HUES64 (cell line): Measurements from ENCODE around the gene TACC2.

Experiments used
- H3K27ac ChIP-seq: 2 replicates; pipeline ENCODE4 v1.7.0; 2013; ENCODE audit warnings: low read depth, low read length, inconsistent platforms
- H3K27me3 ChIP-seq: 2 replicates; pipeline ENCODE4 v1.6.1; 2013; ENCODE audit warnings: mild to moderate bottlenecking, low read length; ENCODE audit not compliant: insufficient read depth
- H3K36me3 ChIP-seq: 2 replicates; pipeline ENCODE4 v1.6.1; 2013; ENCODE audit warnings: mild to moderate bottlenecking, low read length; ENCODE audit not compliant: insufficient read depth
- H3K4me1 ChIP-seq: 2 replicates; pipeline ENCODE4 v1.6.1; 2013; ENCODE audit warnings: mild to moderate bottlenecking, low read length, moderate library complexity; ENCODE audit not compliant: insufficient read depth
- H3K4me3 ChIP-seq: 2 replicates; pipeline ENCODE4 v1.5.1; 2013; ENCODE audit warnings: mild to moderate bottlenecking, low read length, moderate library complexity
- H3K9ac ChIP-seq: 2 replicates; pipeline ENCODE4 v1.6.1; 2013; ENCODE audit warnings: mild to moderate bottlenecking, low read depth, low read length
- H3K9me3 ChIP-seq: 2 replicates; pipeline ENCODE4 v1.6.1; 2013; ENCODE audit warnings: low read depth, low read length; ENCODE audit not compliant: insufficient read depth
- WGBS: fragments of 150-250, 120-280 bp; methylation state at CpG from one replicate; pipeline ENCODE4 v1.1.7; 2013; ENCODE audit warnings: missing lambda C conversion rate; 5-methylcytosine and 5-hydroxymethylcytosine counted together

Gene TACC2

DNA sequence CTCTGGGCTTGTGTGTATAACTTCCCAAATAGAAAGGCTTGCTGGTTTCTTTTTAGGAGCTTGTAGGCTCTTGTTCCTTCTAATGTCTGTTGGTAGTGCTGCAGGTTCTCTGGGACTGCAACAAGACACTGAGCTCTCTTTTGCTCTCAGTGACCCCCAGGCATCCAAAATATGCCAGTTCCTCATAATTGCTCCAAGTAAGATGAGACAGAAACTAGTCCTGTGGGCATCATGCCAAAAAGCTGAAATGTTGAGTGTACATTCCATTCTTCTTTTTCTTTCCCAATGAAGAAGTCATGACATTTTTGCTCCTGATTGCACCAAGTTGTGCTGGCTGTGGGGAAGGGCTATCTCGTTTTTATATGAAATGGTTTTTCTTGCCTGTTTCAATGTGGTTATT is 275.0 kb downstream of the TACC2 start:
- Histone ChIP-seq H3K9ac (no peak overlapping the region), H3K36me3 (peaks cover 5% of the 10 kb centered on the region; the same call in 1 of the 2 replicates), H3K4me3 (no peak overlapping the region), H3K27ac (no peak overlapping the region), H3K27me3 (no peaks in the 10 kb centered on the region), H3K4me1 (peaks cover 4% of the 10 kb centered on the region), H3K9me3 (peaks cover 8% of the 10 kb centered on the region; the same call in 1 of the 2 replicates)
- 84% methylated on average over 1 of the region's 1 CpG for WGBS

DNA sequence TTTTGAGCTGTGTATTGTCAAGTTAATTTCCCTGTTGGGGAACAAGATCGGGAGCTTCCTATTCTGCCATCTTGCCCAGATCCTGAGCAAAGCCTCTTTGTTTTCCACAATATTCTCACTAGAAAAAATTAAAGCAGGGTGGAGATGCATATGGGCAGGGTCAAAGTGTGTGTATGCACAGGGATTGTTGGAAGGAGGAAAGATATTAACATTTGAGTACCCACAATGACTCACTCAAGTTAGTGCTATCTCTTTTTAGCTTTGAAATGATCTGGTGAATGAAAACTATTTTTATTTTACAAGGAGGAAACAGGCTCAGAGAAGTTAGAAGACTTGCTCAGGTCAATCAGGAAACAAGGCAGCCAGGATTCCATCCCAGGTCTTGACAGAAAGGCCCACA is 275.5 kb downstream of the TACC2 start:
- WGBS, result no CpG with 5 or more reads among the region's 1 CpG
- no peak overlapping the region for H3K4me3 ChIP-seq

GRCh38 chr10:122264931-122265330 is 276.0 kb downstream of the TACC2 start:
- no peak overlapping the region for H3K27ac ChIP-seq

More for the DNA sequence above, 275.5 kb downstream of the TACC2 start:
- peaks cover 8% of the 10 kb centered on the region; the same call in 1 of the 2 replicates for H3K9me3 ChIP-seq
- no peak overlapping the region for H3K27ac ChIP-seq
- no peaks in the 10 kb centered on the region for H3K4me1 ChIP-seq
- no peak overlapping the region for H3K9ac ChIP-seq
- no peaks in the 10 kb centered on the region for H3K27me3 ChIP-seq
- H3K36me3 ChIP-seq, result peaks cover 5% of the 10 kb centered on the region; the same call in 1 of the 2 replicates

GRCh38 chr10:122265896-122266295 is 276.9 kb downstream of the TACC2 start:
- 91% methylated on average over 6 of the region's 6 CpGs for WGBS
- Histone ChIP-seq H3K9ac (no peak overlapping the region), H3K9me3 (peaks cover 8% of the 10 kb centered on the region; the same call in 1 of the 2 replicates), H3K27ac (no peak overlapping the region), H3K4me1 (no peaks in the 10 kb centered on the region), H3K36me3 (peaks cover 5% of the 10 kb centered on the region; the same call in 1 of the 2 replicates), H3K27me3 (no peaks in the 10 kb centered on the region), H3K4me3 (no peak overlapping the region)

More at GRCh38 chr10:122264931-122265330, 276.0 kb downstream of the TACC2 start:
- Histone ChIP-seq H3K27me3 (no peaks in the 10 kb centered on the region), H3K9me3 (peaks cover 8% of the 10 kb centered on the region; the same call in 1 of the 2 replicates), H3K4me1 (no peaks in the 10 kb centered on the region), H3K36me3 (peaks cover 5% of the 10 kb centered on the region; the same call in 1 of the 2 replicates), H3K9ac (no peak overlapping the region), H3K4me3 (no peak overlapping the region)
- WGBS, result 94% methylated on average over 8 of the region's 8 CpGs

DNA sequence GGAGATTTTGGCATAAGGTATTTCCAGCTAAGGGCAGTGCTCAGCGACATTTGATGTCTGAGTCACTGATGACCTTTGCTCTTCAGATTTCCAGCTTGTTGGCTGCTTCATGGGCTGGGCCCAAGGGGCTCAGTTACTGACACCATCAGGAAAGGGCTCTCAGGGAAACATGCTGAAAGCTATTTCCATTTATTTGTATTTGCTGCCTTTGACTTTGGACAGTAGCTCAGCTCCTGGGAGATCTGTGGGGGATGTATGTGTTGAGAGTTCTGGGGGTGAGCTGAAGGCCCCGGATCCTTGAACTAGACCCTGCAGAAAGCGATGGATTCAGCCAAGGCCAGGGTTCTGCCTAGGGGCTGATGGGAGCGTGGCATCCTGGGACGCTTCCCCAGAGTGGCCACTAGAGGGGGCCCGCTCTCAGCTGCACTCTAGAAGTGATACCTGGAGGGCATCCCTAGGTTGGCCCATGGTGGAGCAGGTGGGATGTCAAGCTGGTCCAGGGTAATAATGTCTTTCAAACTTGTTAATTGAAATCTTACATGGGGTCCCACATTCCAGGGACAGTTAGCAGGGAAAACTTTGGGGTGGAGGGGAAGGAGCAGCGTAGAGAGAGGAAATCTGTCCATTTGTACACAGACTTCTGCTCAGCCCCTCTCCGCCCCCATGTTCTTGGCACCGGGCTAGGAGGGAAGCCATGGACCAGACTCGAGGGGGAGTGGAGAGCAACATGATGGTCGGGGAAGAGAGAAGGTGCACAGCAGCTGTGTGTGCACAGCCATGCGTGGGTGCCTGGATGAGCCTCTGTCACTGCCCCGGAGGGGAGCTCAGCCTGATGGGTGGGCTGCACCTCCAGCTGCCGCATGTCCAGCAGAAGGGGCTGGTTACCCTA is 279.1 kb downstream of the TACC2 start:
- Histone ChIP-seq H3K9me3 (no peaks in the 10 kb centered on the region; the same call in 1 of the 2 replicates), H3K27me3 (no peaks in the 10 kb centered on the region), H3K9ac (no peak overlapping the region), H3K36me3 (no peaks in the 10 kb centered on the region), H3K4me1 (no peaks in the 10 kb centered on the region), H3K4me3 (no peak overlapping the region), H3K27ac (no peak overlapping the region)
- WGBS, result 65% methylated on average over 14 of the region's 14 CpGs

DNA sequence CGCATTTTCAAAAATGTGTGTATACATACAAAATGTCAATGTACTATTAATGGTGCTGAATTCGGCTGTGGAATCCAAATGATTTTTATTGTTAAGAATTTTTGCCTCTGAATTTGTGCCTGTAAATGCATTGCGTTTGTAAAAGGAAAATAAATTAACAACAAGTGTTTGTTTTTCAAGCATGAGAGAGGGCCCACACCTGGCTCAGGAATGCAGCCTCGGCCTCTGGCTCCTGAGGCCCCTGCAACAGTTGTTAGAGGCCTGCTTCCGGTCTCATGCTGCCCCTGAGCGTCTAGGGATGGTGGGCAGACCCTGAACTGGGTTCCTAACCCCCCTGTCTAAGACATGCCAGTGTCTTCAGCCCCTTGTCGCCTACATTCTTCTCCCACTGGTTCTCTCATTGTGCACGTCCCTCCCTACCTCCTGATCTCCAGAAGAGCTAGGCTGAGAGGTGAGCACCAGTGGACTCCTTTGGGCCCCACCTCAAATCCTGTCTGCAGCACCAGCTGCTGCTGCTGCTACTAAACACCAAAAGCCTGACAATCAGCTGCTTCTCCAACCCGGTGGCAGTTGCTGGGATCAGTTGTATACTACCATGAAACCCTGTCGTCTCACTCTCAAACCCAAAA is 280.2 kb downstream of the TACC2 start:
- Histone ChIP-seq H3K9ac (no peak overlapping the region), H3K4me1 (no peaks in the 10 kb centered on the region), H3K27me3 (no peaks in the 10 kb centered on the region), H3K9me3 (no peaks in the 10 kb centered on the region), H3K4me3 (no peak overlapping the region), H3K27ac (no peak overlapping the region), H3K36me3 (no peaks in the 10 kb centered on the region)
- WGBS, result 91% methylated on average over 10 of the region's 10 CpGs

- no peaks in the 10 kb centered on the region for H3K4me1 ChIP-seq
- H3K9ac ChIP-seq, result no peak within 1 kb of the TSS
- no peaks in the 10 kb centered on the region for H3K36me3 ChIP-seq
- H3K27me3 ChIP-seq, result no peaks in the 10 kb centered on the region
- H3K4me3 ChIP-seq, result no peak within 1 kb of the TSS
- H3K9me3 ChIP-seq, result no peaks in the 10 kb centered on the region
- no peak within 1 kb of the TSS for H3K27ac ChIP-seq
- 94% methylated on average over 5 of the region's 5 CpGs for WGBS
Observed at GRCh38 chr10:122271076-122271475, 282.1 kb downstream of the TACC2 start, which contains the start of gene BTBD16. Gene BTBD16 (plus strand): TSS chr10:122271296. CDS start chr10:122275082, 3,786 bp downstream.

DNA sequence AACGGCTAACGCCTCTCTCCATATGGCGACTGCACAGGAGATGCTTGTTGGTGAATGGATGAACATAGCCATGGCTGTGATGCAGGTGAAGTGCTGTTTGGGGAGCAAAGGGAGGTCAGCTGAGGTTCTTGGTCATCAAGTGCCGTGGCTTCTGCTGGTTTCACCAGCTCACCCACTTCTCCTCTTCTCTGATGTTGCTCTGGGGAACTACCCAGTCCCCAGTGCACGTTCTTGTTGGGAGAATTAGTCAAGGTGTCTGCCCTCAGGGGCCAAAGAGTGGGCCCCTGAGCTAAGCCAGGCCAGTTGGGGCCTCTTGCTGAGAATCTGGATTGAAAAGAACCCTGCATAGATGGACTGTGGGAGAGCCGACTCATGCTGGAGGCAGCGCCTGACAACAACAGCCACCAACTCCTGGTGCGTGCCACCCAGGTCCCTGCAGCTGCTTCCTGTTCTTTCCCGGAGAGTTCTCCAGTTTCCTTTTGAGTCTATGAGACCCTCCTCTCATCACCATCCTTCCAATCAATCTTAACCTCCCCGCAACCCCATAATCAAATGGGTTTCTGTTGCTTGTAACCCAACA is 285.1 kb downstream of the TACC2 start:
- Histone ChIP-seq H3K36me3 (no peaks in the 10 kb centered on the region), H3K9ac (no peak overlapping the region), H3K4me3 (no peak overlapping the region), H3K27me3 (no peaks in the 10 kb centered on the region), H3K4me1 (no peaks in the 10 kb centered on the region), H3K9me3 (no peaks in the 10 kb centered on the region), H3K27ac (no peak overlapping the region)
- WGBS, result 94% methylated on average over 10 of the region's 10 CpGs

DNA sequence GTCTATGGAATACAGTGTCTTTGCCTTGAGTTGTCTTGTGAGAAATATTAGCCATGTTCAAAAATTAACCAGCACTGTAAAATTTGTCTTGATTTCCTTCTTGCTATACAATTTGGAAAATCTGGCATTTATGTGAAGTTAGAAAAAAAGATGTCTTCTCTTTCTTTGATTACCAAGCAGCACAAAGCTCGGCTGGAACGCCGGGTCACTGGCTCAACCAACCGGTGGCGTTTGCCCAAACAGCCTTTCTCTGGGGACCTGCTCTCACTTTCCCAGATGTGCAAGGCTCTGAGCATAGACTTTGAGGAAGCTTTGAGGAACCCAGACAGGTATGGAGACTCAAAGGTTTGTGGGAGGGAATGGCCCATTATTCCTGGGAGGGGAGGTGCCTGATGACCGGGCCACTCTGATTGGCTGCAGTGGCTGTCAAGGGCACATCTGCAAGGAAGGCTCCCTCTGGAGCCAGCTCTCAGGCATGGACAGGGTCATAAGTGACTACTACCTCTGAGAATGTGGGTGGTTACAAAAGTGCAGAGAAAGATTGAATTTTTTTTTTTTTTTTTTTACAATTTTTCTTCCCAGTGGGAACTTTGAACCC is 287.7 kb downstream of the TACC2 start:
- Histone ChIP-seq H3K9me3 (no peaks in the 10 kb centered on the region), H3K27me3 (no peaks in the 10 kb centered on the region), H3K4me1 (no peaks in the 10 kb centered on the region), H3K9ac (no peak overlapping the region), H3K4me3 (no peak overlapping the region), H3K27ac (no peak overlapping the region), H3K36me3 (no peaks in the 10 kb centered on the region)
- WGBS, result 95% methylated on average over 6 of the region's 6 CpGs

DNA sequence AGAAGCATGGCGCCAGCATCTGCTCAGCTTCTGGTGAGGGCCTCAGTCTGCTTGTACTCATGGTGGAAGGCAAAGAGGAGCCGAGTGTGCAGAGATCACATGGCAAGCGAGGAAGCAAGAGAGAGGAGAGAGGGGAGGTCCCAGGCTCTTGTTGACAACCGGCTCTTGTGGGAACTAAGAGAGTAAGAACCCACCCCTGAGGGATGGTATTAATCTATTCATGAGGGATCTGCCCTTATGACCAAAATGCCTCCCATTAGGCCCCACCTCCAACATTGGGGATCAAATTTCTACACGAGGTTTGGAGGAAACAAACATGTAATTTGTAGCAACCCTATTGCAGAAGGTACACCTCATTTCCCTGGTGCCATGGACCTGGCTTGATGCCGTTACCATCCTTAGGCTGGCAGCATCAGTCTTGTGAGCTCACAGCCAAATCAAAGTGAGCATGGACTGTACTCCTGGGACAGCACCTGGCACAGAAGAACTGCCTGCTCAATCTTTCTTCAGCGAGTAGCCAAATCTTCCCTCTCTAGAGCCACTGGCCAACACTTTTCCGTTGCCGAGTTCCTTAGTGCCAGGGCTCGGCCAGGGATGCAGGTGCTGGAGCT is 288.7 kb downstream of the TACC2 start:
- no peaks in the 10 kb centered on the region for H3K36me3 ChIP-seq
- no peak overlapping the region for H3K9ac ChIP-seq
- no peaks in the 10 kb centered on the region for H3K27me3 ChIP-seq
- H3K27ac ChIP-seq, result no peak overlapping the region
- no peak overlapping the region for H3K4me3 ChIP-seq
- no peaks in the 10 kb centered on the region for H3K9me3 ChIP-seq
- WGBS, result 89% methylated on average over 10 of the region's 10 CpGs
- H3K4me1 ChIP-seq, result no peaks in the 10 kb centered on the region
